Spinal cord (tissue), 10 donors: Measurements from ENCODE around the gene MACROH2A2. TPM values are rescaled to one million over a fixed set of nuclear protein-coding genes. Genes with fewer than 3 reads are reported as not detected.
"Not testable (repeated sequence)": the region's sequence is repeated elsewhere in the genome, so short reads cannot be mapped to it uniquely, and the experiment has no call there.

Experiments
- DNase-seq, 6 donors: peaks; one replicate each; pipeline versions ENCODE4 v3.0.0 to v3.0.0-alpha.2; 2013 to 2015; ENCODE audit warnings: low spot score in 6 of 6, low read depth in 4 of 6
- H3K27ac ChIP-seq: one replicate; pipeline ENCODE4 v1.5.1; 2013; ENCODE audit warnings: low read depth, low read length, control low read depth
- H3K27me3 ChIP-seq: one replicate; pipeline ENCODE4 v1.6.1; 2013; ENCODE audit warnings: low read length; ENCODE audit not compliant: control insufficient read depth, insufficient read depth
- H3K36me3 ChIP-seq: one replicate; pipeline ENCODE4 v1.6.1; 2013; ENCODE audit warnings: low read length; ENCODE audit not compliant: control insufficient read depth, insufficient read depth
- H3K4me1 ChIP-seq: one replicate; pipeline ENCODE4 v1.6.1; 2013; ENCODE audit warnings: low read length; ENCODE audit not compliant: control insufficient read depth, insufficient read depth
- H3K4me3 ChIP-seq: one replicate; pipeline ENCODE4 v1.5.1; 2013; ENCODE audit warnings: low read depth, low read length, control low read depth
- H3K9me3 ChIP-seq: one replicate; pipeline ENCODE4 v1.6.1; 2013; ENCODE audit warnings: low read length; ENCODE audit not compliant: control insufficient read depth, insufficient read depth
- WGBS: methylation state at CpG from one replicate; pipeline ENCODE4 v1.1.5; 2013; ENCODE audit warnings: missing lambda C conversion rate; ENCODE audit not compliant: insufficient coverage; 5-methylcytosine and 5-hydroxymethylcytosine counted together
- polyA plus RNA-seq, 2 donors: library from polyadenylated mRNA; unstranded; fragments of 120-200 nt; gene quantifications; one replicate each; pipeline ENCODE4 v1.2.1, GENCODE V29; 2013; ENCODE audit not compliant: insufficient read length in 2 of 2
- total RNA-seq, 2 donors: library from RNA; depleted of rRNA in 1 of 2; stranded (reverse); fragments of 120-200 nt in 1 of 2; fragments of >200 nt in 1 of 2; gene quantifications; one replicate each; pipeline versions ENCODE4 v1.2.3 to v1.2.4, GENCODE V29; 2013 to 2014
- donor health status: healthy.

The MACROH2A2 gene
- total and polyA plus RNA-seq, 4 donors: 22.9 to 84.2 (median 64.9) TPM

DNA sequence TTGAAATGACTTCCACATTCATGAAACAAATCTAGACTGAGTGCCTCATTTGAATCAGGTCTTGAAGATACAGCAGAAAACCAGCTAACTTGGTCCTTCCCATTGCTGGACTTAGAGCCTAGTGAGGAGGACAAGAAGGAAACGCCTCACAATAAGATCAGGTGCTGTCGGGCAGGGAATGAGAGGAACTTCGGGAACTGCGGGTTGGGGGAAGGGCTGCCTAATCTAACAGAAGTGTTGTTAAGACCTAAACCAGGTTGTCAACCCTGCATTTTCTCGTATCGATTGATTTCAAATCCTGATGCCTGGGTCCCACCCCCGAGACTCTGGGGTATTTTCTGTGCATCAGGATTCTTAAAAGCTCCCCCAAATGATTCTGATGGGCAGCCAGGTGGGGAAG is 26.3 kb downstream of the MACROH2A2 start:
- DNase-seq: no peak
- Histone ChIP-seq H3K27me3 (no peaks in the 10 kb centered on the region), H3K4me3 (no peak overlapping the region), H3K4me1 (no peaks in the 10 kb centered on the region), H3K9me3 (no peaks in the 10 kb centered on the region), H3K27ac (no peak overlapping the region), H3K36me3 (peaks cover 38% of the 10 kb centered on the region)
- WGBS: 90% methylated on average over 6 of the region's 7 CpGs

DNA sequence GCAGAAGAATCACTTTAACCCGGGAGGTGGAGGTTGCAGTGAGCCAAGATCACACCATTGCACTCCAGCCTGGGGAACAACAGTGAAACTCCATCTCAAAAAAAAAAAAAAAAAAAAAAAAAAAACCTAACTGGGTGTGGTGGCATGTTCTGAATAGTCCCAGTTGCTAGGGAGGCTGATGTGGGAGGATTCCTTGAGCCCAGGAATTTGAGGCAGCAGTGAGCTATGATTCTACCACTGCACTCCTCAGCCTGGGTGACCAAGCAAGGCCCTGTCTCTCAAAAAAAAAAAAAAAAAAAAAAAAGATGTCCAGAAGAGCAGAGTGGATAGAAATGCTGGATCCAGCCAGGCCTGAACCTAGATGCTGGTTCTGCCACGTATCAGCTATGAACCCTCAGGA is 28.1 kb downstream of the MACROH2A2 start:
- 100% methylated on average over 1 of the region's 2 CpGs for WGBS
- peaks cover 33% of the 10 kb centered on the region for H3K36me3 ChIP-seq
- not testable (repeated sequence) for H3K27ac ChIP-seq, H3K4me3 ChIP-seq, H3K9me3 ChIP-seq, DNase-seq, H3K4me1 ChIP-seq, H3K27me3 ChIP-seq

DNA sequence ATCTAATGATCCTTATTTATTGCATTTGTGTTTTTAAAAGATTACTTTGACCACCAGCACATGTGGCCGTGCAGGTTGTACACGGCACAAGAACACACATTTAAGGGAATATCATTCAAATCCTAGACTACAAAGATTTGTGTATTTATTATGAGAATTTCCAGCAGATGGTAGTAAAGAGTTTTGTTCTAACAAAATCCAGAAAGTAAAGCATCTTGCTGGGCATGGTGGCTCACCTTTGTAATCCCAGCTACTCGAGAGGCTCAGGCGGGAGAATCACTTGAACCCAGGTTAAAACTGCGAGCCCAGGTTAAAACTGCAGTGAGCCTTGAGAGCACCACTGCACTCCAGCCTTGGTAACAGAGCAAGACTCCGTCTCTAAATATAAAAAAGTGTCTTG is 31.5 kb downstream of the MACROH2A2 start:
- peaks cover 24% of the 10 kb centered on the region for H3K36me3 ChIP-seq
- H3K4me3 ChIP-seq: no peak overlapping the region
- no peaks in the 10 kb centered on the region for H3K4me1 ChIP-seq
- no peaks in the 10 kb centered on the region for H3K27me3 ChIP-seq
- WGBS: 96% methylated on average over 3 of the region's 6 CpGs
- H3K9me3 ChIP-seq: no peaks in the 10 kb centered on the region
- DNase-seq: no peak
- no peak overlapping the region for H3K27ac ChIP-seq

DNA sequence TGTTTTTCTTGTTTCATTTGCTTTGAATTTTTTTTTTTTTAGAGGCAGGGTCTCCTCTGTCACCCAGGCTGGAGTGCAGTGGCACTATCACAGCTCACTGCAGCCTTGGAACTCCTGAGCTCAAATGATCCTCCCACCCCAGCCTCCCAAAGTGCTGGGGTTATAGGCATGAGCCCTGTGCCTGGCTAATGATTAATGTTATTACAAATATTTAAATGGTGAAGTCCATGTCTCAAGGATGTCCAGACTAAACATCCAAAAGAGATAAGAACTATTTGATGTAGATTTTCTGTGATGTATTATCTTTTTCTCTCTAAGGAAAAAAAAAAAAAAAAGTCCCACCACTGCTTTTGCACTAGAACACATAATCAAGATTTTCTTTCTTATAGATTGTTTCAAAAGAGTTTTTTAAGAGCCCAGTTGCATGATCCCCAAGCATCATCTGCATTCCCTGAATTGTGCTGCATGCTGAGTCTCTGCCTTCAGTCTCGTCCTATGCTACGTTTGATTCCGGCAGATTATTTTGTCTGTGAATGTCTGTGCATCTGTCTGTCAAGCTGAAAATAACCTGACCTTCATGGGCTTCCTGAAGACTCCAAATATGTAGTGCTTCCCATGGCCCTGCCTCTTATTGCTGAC is 33.4 kb downstream of the MACROH2A2 start:
- Histone ChIP-seq H3K27ac (no peak overlapping the region), H3K36me3 (peaks cover 22% of the 10 kb centered on the region), H3K9me3 (no peaks in the 10 kb centered on the region), H3K4me1 (no peaks in the 10 kb centered on the region), H3K4me3 (no peak overlapping the region), H3K27me3 (no peaks in the 10 kb centered on the region)
- 90% methylated on average over 3 of the region's 3 CpGs for WGBS
- no peak for DNase-seq

DNA sequence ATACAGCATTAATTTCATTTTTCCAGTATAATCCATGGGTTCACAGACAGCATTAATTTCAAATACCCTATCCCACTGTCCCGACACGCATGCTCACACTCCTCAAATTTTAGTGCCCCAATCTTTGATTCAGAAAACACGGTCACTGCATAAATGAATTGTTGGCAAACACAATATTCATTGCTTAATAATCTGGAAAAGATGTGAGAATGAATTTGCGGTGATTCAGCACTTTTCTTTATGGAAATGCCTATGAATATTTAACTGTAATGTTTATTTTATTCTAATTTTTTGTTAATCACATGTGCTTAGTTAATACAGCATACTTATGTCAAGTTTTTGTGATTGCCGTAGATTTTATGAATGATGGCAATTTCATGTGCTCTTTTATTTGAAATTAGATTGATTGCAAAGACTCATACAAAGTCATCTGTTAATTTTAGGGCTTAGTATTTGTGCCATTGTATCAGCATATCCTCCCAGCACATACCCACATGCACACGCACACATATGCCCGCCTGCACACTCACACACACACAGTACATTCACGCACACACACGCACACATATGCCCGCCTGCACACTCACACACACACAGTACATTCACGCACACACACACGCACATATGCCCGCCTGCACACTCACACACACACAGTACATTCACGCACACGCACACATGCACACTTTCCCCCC is 35.1 kb downstream of the MACROH2A2 start:
- WGBS: 97% methylated on average over 6 of the region's 15 CpGs
- H3K27me3 ChIP-seq: no peaks in the 10 kb centered on the region
- DNase-seq: no peak

DNA sequence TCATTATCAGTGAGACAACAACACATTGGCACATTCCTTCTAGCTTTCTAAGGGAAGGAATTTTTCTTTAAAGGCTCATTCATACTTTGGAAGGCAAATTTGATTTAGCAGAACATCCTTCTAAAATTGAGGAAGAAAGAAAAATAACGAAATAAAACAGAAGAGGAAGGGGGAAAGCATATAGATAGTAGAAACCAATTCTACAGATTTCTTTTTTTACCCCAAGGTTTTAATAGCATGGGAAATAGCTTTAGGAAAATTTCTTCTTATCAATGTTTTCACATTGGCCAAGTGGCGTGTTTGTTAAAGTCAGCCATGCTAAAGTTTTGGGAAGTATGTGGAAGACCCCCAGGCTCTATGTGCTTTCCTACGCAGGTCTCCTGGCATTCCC is 35.7 kb downstream of the MACROH2A2 start:
- DNase-seq: no peak
- Histone ChIP-seq H3K27me3 (no peaks in the 10 kb centered on the region), H3K4me1 (no peaks in the 10 kb centered on the region), H3K27ac (no peak overlapping the region), H3K4me3 (no peak overlapping the region), H3K9me3 (no peaks in the 10 kb centered on the region), H3K36me3 (peaks cover 31% of the 10 kb centered on the region)
- no CpG with 5 or more reads among the region's 3 CpGs for WGBS

More for the DNA sequence above, 35.1 kb downstream of the MACROH2A2 start:
- Histone ChIP-seq H3K27ac (no peak overlapping the region), H3K36me3 (peaks cover 31% of the 10 kb centered on the region), H3K4me1 (no peaks in the 10 kb centered on the region), H3K9me3 (no peaks in the 10 kb centered on the region), H3K4me3 (no peak overlapping the region)

DNA sequence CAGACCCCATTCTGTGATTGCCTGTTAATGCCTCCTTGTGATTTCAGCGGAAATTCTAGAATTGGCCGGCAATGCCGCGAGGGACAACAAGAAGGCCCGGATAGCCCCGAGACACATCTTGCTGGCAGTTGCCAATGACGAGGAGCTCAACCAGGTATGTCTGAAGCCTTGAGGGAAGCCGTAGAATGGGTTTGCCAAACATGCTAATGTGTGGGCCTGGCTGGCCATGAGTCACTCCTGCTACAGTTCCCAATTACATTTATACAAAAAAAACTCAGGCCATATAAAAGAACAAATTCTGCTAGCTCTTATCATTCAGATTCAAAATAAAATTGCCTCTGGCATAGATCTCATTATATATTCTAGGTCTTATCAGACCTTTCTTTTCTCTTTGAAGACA is 37.4 kb downstream of the MACROH2A2 start:
- DNase-seq: no peak
- Histone ChIP-seq H3K36me3 (peaks cover 38% of the 10 kb centered on the region), H3K27ac (no peak overlapping the region), H3K9me3 (no peaks in the 10 kb centered on the region), H3K4me1 (no peaks in the 10 kb centered on the region), H3K4me3 (no peak overlapping the region), H3K27me3 (no peaks in the 10 kb centered on the region)
- WGBS: 98% methylated on average over 8 of the region's 8 CpGs

DNA sequence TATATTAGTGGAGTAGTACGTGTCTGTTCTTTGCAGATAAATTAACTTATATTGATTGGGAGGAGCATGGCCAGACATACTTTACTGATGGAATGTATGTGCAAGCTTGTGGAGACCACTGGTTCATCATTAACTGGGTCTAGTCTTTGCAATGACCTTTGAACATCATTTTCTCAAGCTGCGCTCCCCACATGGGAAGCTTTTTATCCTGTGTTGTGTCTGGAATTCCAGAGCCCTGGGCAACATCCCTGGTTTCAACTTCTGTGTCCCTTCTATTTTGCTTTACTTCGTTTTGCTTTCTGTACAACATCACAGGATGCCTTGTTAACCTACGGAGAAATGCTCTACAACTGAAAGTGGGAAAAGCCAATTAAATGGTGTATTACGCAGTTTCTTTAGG is 38.3 kb downstream of the MACROH2A2 start:
- peaks cover 44% of the 10 kb centered on the region for H3K36me3 ChIP-seq
- 93% methylated on average over 4 of the region's 5 CpGs for WGBS

DNA sequence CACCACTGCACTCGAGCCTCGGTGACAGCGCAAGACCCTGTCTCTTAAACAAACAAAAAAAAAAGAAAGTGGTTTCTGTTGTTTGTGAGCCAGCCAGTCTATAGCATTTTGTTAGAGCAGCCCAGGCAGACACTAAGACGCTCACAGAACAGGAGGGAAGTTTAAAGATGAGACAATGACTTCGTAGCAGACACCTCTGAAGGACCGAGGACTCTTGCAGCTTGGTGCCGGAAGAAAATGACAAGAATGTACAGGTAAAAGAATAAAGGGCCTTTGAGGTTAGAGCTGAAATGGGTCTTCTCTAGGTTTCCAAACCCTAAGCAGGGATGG is 39.7 kb downstream of the MACROH2A2 start:
- Histone ChIP-seq H3K9me3 (no peaks in the 10 kb centered on the region), H3K4me1 (no peaks in the 10 kb centered on the region), H3K27me3 (no peaks in the 10 kb centered on the region), H3K4me3 (no peak overlapping the region), H3K36me3 (peaks cover 49% of the 10 kb centered on the region), H3K27ac (no peak overlapping the region)
- no peak for DNase-seq
- 80% methylated on average over 4 of the region's 7 CpGs for WGBS

More for the DNA sequence above, 38.3 kb downstream of the MACROH2A2 start:
- DNase-seq: no peak
- H3K4me1 ChIP-seq: no peaks in the 10 kb centered on the region
- H3K9me3 ChIP-seq: no peaks in the 10 kb centered on the region
- H3K27ac ChIP-seq: no peak overlapping the region
- no peak overlapping the region for H3K4me3 ChIP-seq
- H3K27me3 ChIP-seq: no peaks in the 10 kb centered on the region

DNA sequence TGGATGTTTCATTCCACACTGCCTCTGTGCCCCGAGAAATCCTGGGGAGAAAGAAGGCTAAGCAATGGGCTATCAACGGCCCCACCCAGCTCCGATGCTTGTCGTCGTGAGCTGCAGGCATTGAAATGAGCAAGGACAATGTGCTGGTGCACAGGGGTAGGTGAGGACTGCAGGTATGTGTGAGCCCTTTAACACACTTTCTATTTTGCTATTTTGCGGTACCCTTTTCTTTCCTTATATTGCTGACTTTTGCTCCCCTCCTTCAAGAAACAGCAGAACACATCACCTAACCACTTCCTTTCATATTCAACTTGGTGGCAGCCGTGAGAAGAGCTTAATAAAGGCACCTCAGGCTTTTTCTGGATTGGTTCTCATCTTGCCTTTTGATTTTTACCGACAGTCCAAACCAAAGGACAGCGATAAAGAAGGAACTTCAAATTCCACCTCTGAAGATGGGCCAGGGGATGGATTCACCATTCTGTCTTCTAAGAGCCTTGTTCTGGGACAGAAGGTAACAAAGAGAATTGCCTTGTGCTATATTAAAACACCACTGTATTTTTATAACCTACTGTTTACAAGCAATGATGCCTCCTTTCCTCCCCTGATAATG is 40.8 kb downstream of the MACROH2A2 start:
- DNase-seq: no peak
- H3K4me3 ChIP-seq: no peak overlapping the region
- H3K9me3 ChIP-seq: no peaks in the 10 kb centered on the region
- H3K27ac ChIP-seq: no peak overlapping the region
- 93% methylated on average over 7 of the region's 9 CpGs for WGBS
- no peaks in the 10 kb centered on the region for H3K27me3 ChIP-seq
- peaks cover 56% of the 10 kb centered on the region for H3K36me3 ChIP-seq
- no peaks in the 10 kb centered on the region for H3K4me1 ChIP-seq
